ENCODE measurements around the gene BFSP1. TPM values are rescaled to one million over a fixed set of nuclear protein-coding genes. Genes with fewer than 3 reads are reported as not detected.

BFSP1 gene
- polyA plus RNA-seq, 3 donors: 3.3 to 4.4 (median 3.3) TPM

GRCh38 chr20:17560344-17561074 is 29.3 kb upstream of the BFSP1 start:
- DNase-seq (ENCODE audit: extremely low read depth in 1 of 11, low read depth in 9 of 11, low spot score in 4 of 11): no peak

DNA sequence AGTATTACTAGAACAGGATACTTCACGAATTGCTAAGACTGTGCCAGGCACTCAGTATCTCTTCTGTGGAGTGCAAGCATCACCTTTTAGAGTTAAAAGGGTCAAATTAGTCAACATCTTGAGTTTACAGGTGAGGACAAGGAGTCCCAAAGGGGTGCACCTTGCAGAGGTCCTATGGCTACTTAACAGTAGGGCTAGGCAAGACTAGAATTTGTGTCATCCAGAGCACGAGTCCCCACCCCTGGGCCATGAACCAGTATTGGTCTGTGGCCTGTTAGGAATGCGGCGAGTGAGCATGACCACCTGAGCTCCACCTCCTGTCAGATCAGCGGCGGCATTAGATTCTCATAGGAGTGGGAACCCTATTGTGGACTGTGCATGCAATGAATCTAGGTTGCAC is 28.2 kb upstream of the BFSP1 start:
- DNase-seq (ENCODE audit: extremely low read depth in 1 of 11, low read depth in 9 of 11, low spot score in 4 of 11): no peak

GRCh38 chr20:17558941-17559304 is 27.7 kb upstream of the BFSP1 start:
- no peak for DNase-seq (ENCODE audit: extremely low read depth in 1 of 11, low read depth in 9 of 11, low spot score in 4 of 11)

GRCh38 chr20:17558154-17558940 is 27.2 kb upstream of the BFSP1 start:
- no peak for DNase-seq (ENCODE audit: extremely low read depth in 1 of 11, low read depth in 9 of 11, low spot score in 4 of 11)

GRCh38 chr20:17557675-17558006 is 26.5 kb upstream of the BFSP1 start:
- no peak for DNase-seq (ENCODE audit: extremely low read depth in 1 of 11, low read depth in 9 of 11, low spot score in 4 of 11)

DNA sequence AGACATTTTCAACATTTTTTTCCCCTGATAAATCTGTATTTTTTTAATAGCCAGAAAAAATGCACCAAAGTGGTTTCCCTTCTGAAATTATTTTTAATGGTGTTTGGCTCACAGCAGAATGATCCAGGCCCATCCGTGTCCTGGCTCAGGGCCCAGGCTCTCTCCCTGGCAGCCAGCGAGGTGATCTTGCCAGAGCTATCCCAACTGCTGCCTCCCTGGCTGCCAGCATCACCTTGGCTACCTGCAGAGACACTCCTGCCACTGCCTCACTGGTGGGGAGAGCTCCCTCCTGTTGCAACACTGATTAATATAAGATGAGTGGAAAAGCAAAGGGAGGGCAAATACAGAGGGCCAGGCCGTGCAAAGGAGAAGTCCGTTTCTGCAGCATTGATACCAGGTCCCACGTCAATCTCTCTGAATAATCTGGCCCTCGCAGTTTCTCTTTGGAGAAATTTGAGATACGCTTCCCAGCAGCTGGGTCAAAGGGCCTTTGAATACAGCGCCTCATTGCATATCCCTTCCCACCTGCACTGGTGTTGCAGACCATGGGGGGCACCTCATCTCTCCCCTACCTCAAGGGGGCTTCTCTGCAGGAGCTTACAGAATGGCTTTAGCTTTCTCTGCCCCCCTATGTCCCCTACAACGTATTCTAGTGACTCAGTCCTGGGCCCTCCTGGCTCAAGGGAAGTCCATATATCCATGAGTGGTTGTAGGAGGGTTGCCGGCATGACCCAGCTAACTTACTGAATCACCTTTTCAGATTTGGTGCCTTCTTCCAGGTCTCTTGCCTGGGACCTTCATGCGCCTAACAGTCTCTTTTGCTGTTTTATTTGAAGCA is 25.9 kb upstream of the BFSP1 start:
- DNase-seq (ENCODE audit: extremely low read depth in 1 of 11, low read depth in 9 of 11, low spot score in 4 of 11): no peak

GRCh38 chr20:17555106-17555505 is 23.9 kb upstream of the BFSP1 start:
- DNase-seq (ENCODE audit: extremely low read depth in 1 of 11, low read depth in 9 of 11, low spot score in 4 of 11): no peak

DNA sequence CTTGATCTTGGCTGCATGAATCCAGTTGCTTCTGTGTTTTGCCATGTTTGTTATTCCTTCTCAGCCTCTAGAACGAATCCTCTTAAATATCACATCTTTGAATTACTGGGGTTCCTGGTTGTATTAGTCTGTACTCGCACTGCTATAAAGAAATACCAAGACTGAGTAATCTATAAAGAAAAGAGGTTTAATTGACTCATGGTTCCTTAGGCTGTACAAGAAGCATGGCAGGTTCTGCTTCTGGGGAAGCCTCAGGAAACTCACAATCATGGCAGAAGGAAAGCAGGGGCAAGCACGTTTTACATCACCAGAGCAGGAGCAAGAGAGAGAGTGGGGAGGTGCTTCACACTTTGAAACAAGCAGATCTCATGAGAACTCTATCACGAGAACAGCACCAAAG is 18.0 kb upstream of the BFSP1 start:
- DNase-seq (ENCODE audit: extremely low read depth in 1 of 11, low read depth in 9 of 11, low spot score in 4 of 11): no peak

GRCh38 chr20:17545127-17545526 is 13.9 kb upstream of the BFSP1 start:
- no peak for DNase-seq (ENCODE audit: extremely low read depth in 1 of 11, low read depth in 9 of 11, low spot score in 4 of 11)

- no peak for DNase-seq (ENCODE audit: extremely low read depth in 1 of 11, low read depth in 9 of 11, low spot score in 4 of 11)
Observed at GRCh38 chr20:17543531-17544131, 12.5 kb upstream of the BFSP1 start.

DNA sequence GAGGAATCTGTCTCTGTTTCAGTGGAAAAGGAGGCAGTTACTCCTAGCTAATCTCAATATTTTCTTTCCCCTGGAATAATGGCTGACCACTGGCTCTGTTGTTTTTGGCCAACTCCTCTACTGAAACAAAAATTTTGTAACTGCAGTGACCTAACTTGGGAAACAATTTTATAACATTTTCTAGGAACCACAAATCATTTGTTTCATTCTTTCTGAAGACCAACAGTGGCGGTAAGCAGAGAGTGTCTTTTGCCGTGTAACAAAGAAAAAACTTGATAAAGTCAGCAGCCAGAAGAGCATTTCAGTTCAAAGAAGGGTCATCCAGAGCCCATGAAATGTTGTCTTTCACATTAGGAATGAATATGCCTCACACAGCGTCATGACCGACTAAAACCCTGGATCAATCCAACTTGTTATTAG is 11.8 kb upstream of the BFSP1 start:
- peak in 4 of 11 donors; percentile 61 to 82 (median 76) for DNase-seq (ENCODE audit: extremely low read depth in 1 of 11, low read depth in 9 of 11, low spot score in 4 of 11)

DNA sequence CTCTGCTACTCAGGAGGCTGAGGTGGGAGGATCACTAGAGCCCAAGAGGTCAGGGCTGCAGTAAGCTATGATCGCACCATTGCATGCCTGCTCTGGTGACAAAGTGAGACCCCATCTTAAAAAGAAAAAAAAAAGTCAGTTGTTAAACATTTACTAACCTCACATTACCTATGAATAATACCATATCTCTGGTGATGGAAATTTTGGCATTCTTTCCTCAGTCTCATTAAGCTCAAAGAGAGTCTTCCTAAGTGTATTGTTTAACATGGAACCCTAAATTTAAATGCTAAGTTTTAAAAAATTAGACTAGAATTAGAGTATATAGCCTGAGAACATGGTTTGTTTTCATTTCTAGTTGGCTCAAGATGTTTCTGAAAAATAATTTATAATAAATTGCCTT is 11.3 kb upstream of the BFSP1 start:
- no peak for DNase-seq (ENCODE audit: extremely low read depth in 1 of 11, low read depth in 9 of 11, low spot score in 4 of 11)

GRCh38 chr20:17541996-17542395 is 10.8 kb upstream of the BFSP1 start:
- no peak for DNase-seq (ENCODE audit: extremely low read depth in 1 of 11, low read depth in 9 of 11, low spot score in 4 of 11)

DNA sequence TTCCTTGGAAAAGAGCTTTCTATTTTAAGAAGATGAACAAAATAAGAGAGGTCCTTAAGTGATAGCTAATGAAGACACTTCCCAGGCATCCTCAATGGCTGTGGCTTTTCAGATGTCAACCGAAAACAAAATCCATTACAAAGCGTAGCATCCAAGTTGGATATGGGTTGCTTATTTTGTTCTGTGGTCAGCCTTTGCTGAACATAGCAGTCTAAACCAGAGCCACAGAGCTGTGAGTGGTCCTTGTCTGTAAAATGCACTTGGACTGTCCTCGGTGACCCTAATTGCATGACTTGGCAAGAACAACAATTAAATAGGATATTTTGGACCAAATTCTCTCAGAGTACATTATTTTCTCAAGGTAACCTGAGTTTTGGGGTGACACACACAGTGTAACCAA is 10.4 kb upstream of the BFSP1 start:
- no peak for DNase-seq (ENCODE audit: extremely low read depth in 1 of 11, low read depth in 9 of 11, low spot score in 4 of 11)

DNA sequence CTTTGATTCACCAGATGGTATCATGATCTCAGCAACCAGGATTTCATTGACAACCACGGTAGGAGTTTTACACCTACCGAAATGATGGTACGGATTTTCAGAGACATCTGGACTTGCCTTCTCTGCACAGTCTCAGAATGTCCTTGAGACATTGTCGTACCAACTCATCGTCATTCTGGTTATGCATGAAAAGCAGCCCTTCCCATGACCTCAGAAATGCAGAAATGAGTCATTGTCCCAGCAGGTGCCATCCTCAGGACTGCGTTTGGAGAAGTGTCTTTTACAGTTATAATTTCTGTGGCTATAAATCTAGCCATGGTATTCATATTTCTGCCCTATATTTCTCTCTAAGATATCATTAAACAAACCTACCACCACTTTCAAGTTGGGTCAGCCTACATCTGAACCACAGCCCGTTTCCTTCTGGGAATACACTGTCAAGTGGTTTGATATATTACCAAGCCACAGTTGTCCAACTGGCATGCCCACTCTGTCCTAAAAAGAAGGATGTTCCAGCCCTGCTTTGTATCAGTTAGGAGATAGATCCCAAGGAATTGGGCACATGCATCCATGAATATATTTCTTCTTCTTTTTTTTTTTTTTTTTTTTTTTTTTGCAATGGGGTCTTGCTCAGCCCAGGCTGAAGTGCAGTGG is 7.5 kb upstream of the BFSP1 start:
- DNase-seq (ENCODE audit: extremely low read depth in 1 of 11, low read depth in 9 of 11, low spot score in 4 of 11): no peak

DNA sequence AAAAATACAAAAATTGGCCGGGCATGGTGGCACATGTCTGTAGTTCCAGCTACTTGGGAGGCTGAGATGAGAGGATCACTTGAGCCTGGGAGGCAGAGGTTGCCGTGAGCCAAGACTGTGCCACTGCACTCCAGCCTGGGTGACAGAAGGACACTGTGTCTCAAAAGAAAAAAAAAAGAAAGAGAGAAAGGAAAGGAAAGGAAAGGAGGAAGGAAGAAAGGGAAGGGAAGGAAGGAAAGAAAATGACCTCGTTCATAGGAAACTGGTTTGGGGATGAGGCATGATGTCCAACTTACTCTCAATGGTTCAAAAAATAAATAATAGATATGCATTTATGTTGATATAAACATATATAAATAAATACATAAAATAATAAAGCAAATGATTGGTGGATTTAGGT is 6.8 kb upstream of the BFSP1 start:
- DNase-seq (ENCODE audit: extremely low read depth in 1 of 11, low read depth in 9 of 11, low spot score in 4 of 11): no peak

DNA sequence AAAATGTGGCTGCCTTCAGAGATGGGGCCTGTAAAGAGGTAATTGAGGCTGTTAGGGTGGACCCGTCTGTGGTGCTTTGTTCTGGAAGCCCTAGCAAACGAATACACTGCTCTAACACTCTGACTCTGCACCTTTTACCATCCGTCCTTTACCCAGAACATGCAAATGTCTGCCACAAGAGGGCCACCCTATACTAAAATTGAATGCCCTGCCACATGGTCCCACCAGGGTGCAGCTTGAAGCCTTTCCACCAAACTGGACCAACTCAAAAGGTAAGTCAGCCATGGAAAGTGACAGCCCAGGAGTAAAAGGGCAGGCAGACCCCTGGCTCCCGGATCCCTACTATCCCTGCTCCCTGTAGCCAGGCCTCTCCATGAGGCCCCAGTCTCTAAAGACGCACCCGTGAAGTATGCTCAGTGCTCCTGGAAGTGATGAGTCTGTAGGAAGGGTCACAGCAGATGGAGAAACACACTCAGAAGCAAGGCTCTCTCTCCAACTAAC is 5.8 kb upstream of the BFSP1 start:
- peak in 6 of 11 donors; percentile 60 to 80 (median 68) for DNase-seq (ENCODE audit: extremely low read depth in 1 of 11, low read depth in 9 of 11, low spot score in 4 of 11)

DNA sequence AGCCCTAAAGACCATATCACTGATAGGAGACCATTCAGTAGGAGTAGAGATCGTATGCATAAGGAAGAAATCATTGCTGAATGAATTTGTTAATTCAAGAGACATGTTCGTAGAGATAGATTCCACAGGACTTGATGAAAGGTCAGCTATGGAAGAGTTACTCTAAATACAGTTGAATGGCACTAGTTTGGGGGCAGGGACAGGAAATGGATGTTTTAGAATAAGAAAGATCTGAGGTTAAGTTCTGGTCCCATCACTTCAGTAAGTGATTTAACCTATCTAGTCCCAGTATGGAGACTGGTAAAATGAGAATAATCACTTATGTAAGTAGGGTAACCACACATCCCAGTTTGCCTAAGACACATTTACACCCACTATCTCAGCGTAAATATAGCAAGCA is 2.9 kb upstream of the BFSP1 start:
- DNase-seq (ENCODE audit: extremely low read depth in 1 of 11, low read depth in 9 of 11, low spot score in 4 of 11): no peak

- DNase-seq (ENCODE audit: extremely low read depth in 1 of 11, low read depth in 9 of 11, low spot score in 4 of 11): no peak
Observed at GRCh38 chr20:17533396-17533795, 2.2 kb upstream of the BFSP1 start.

Data from renal cortex interstitium (tissue), 11 donors.